ENCODE data around the gene HSD17B12.

Gene HSD17B12

DNA sequence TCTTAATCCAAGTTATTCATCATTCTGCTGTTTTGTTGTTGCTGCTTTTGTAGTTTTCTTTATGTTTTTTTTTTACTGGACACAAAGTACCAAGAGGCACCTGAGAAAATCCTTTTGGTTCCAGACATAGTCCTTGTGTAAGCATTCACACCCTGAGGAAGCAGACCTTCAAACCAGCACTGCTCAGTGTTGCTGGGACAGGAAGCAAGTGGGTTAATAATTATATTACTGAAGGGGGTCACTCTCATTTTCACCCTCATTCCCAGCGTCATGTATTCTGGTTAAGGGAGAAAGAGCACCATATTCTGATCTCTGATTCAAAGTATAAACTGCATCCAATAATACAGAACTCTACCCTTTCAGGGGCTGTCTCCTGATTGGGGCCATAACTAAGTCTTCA lies 194.2 kb downstream of the HSD17B12 start:
- no peak for DNase-seq

- no peak for DNase-seq
These were observed 199.5 kb downstream of the HSD17B12 start for GRCh38 chr11:43879789-43880639.

DNA sequence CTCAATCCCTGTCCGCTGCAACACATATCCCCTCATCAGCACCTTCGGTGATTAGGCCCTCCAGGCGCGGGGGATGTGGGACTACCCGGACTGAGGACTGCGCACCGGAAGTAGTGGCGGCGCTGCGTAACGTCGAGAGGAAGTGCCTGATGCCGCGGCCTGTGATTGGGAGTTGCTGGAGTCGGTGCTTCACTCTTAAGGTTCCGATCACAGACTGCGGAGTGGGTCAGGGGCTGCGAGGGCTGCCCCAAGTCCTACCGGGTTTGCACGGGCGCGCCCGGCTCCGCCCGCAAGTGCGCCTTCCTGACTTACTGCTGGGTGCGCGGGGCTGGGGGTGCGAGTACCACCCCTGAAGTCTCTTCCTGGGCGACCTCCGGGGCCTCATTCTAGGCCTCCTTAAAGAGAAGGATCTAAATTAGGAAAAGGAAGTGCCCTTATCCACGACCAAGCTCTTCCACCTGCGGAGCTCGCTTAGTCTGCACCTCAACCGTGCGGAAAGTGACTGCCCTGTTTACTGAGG lies 200.2 kb downstream of the HSD17B12 start, which contains the start of gene ALKBH3:
ALKBH3 (plus strand) TSS at position 192 of the 520 bp plus-strand sequence. CDS start 1,822 bp downstream, outside the sequence.
- DNase-seq, result peak; percentile 80 to 91 (median 84)

DNA sequence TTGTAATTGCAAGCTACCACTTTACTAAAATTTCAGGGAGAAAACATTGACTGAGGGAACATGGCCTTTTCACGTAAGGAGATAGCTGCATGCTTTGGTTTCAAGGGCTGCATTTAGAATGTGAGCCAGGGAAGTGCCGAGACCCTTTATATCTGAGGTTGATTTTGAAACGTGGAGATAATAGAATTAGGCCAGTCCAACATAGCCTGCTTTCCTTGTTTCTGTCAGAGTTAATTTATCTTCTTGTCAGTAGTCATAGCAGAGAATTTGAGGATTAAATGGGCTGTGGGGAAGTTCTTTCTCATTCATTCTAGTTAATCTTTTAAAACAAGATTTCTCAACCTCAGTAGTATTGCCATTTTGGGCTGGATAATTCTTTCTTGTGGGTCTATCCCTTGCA lies 212.3 kb downstream of the HSD17B12 start:
- DNase-seq, result no peak

- DNase-seq, result no peak
These were observed 214.0 kb downstream of the HSD17B12 start for GRCh38 chr11:43894546-43894945.

GRCh38 chr11:43895601-43896000 lies 215.1 kb downstream of the HSD17B12 start:
- DNase-seq, result no peak

GRCh38 chr11:43898574-43898973 lies 218.0 kb downstream of the HSD17B12 start:
- DNase-seq, result no peak

DNA sequence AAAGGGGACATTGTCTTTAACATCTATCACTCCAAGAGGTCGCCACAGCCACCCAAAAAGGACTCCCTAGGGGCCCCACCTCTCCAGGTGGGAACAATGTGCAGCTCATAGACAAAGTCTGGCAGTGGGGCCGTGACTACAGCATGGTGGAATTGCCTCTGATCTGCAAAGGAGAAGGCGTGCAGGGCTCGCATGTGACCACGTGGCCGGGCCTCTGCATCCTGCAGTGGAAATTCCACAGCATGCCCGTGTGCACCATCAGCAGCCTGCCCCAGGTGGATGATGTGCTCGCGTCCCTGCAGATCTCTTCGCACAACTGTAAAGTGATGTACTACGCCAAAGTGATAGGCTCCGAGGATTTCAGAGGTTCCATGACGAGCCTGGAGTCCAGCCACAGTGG lies 218.6 kb downstream of the HSD17B12 start:
- DNase-seq, result no peak

- DNase-seq, result no peak
These were observed 221.0 kb downstream of the HSD17B12 start for GRCh38 chr11:43901551-43901950.

GRCh38 chr11:43903078-43903477 lies 222.5 kb downstream of the HSD17B12 start:
- DNase-seq, result no peak

DNA sequence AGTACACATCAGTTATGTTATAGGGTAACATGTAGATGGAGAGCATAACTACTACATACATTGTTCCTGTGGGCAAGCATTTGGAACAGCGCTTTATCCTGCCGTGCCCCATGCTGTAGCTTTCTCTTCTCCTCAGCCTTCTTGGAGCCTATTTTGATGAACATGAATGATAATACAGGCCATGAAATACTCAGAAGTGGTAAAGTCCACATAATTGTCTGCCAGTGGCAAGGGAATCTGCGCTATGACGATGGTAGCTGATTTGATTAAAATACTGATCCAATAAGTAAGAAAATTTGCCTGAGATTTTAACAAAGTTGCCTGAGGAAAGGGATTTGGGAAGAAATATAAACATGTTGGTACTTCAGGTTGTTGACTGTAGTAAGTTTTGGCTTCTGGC lies 223.4 kb downstream of the HSD17B12 start:
- DNase-seq, result no peak

- DNase-seq, result no peak
These were observed 224.4 kb downstream of the HSD17B12 start for GRCh38 chr11:43904742-43905535.

DNA sequence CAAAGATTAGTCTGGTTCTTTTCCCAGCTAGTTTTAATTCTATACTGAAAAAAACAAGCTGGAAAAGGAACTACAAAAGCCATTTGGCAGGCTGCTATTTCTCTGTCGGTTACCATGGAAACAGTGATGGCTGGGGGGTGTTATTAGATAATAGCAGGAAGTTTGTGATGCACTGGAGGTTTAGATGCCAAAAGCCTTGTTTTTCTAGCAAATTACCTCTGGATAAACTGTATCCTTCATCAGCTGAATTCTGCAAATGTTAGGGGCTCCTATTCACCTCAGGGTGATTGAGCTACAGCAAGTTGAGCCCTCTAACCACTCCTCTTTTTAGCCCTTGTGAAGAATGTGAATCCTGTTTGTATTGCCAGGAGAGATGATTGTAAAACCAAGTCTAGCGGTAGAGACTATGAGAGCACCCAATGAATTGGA lies 225.3 kb downstream of the HSD17B12 start:
- DNase-seq, result no peak

Measured in T-helper 1 cell (primary cell).